ENCODE results near the gene CFHR1.

DNA sequence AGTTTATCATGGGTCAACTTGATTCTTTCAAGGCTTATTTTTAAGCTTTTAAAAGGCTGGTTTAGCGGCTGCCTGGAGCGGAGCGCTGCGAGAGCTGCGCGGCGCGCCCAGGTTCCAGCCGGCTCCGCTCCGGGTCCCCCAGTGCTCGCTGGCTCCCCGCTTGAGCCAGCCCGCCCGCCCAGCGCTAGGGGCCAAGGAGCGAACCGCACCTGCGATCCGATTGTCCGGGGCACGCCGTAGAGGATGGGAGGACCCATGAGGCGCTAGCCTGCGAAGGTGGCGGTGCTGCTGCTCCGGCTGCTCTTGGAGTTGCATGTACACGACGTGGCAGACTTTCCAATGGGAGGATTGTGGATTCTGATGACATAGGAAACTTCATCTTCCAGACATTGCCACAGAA is 58.4 kb downstream of the CFHR1 start:
- TF ChIP-seq, protein P1, sequence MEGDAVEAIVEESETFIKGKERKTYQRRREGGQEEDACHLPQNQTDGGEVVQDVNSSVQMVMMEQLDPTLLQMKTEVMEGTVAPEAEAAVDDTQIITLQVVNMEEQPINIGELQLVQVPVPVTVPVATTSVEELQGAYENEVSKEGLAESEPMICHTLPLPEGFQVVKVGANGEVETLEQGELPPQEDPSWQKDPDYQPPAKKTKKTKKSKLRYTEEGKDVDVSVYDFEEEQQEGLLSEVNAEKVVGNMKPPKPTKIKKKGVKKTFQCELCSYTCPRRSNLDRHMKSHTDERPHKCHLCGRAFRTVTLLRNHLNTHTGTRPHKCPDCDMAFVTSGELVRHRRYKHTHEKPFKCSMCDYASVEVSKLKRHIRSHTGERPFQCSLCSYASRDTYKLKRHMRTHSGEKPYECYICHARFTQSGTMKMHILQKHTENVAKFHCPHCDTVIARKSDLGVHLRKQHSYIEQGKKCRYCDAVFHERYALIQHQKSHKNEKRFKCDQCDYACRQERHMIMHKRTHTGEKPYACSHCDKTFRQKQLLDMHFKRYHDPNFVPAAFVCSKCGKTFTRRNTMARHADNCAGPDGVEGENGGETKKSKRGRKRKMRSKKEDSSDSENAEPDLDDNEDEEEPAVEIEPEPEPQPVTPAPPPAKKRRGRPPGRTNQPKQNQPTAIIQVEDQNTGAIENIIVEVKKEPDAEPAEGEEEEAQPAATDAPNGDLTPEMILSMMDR (conservative IDR thresholded peaks at IDR 0.05): no peak
- TF ChIP-seq ZFX (IDR thresholded peaks at IDR 0.05): no peak
